H1 (cell line): ENCODE data around the gene NSG2. TPM values are rescaled to one million over a fixed set of nuclear protein-coding genes. Genes with fewer than 3 reads are reported as not detected.

Source experiments
- CBX5 ChIP-seq: fragments of 300-800, 300-1000 bp; sonication (generic); IDR thresholded peaks from 2 replicates; pipeline ENCODE4 v1.7.1; 2016; ENCODE audit warnings: antibody characterized with exemption, low read length, low read depth
- CHD1 ChIP-seq: IDR thresholded peaks from 2 replicates; pipeline ENCODE4 v1.6.1; 2012; ENCODE audit warnings: low read depth, low read length, improper control_type of control experiment
- GTF2F1 ChIP-seq: IDR thresholded peaks from 2 replicates; pipeline ENCODE4 v1.6.1; 2012; ENCODE audit warnings: low read depth, low read length, improper control_type of control experiment, borderline replicate concordance
- JUND ChIP-seq: IDR thresholded peaks from 2 replicates; pipeline ENCODE4 v1.6.1; 2011; ENCODE audit warnings: mild to moderate bottlenecking, improper control_type of control experiment, low read length
- KDM5A ChIP-seq: fragments of 200-600 bp; IDR thresholded peaks from 2 replicates; pipeline ENCODE4 v1.7.1; 2012; ENCODE audit warnings: mild to moderate bottlenecking, low read length, inconsistent platforms, mixed read lengths
- POU5F1 ChIP-seq: IDR thresholded peaks from 2 replicates; pipeline ENCODE4 v1.6.1; 2011; ENCODE audit warnings: low read depth, mild to moderate bottlenecking, low read length, moderate library complexity
- TCF12 ChIP-seq: IDR thresholded peaks from 2 replicates; pipeline ENCODE4 v1.6.1; 2011; ENCODE audit warnings: low read depth, mild to moderate bottlenecking, low read length
- polyA plus RNA-seq, 7 experiments: library from polyadenylated mRNA; depleted of rRNA in 3 of 7; stranded (reverse) in 5 of 7; unstranded in 2 of 7; fragments of >200 nt in 5 of 7; fragments of 200-250 nt in 2 of 7; gene quantifications; 1 replicate in 5 of 7; 2 replicates in 1 of 7; 4 replicates in 1 of 7; pipeline versions ENCODE4 v1.2.1 to v1.2.3, GENCODE V29; 2011 to 2013; ENCODE audit warnings: missing spikeins in 2 of 7, mixed read lengths in 2 of 7
- total RNA-seq: library from RNA; stranded (reverse); fragmentation: NEBNext Ultra II Directional; extraction: Animal tissue kit (Norgen Biotek cat#: 25700); gene quantifications from 2 replicates; pipeline ENCODE4 v1.2.1, GENCODE V29; 2021
- TF ChIP-seq, protein P1 (sequence below): IDR thresholded peaks from 2 replicates; pipeline ENCODE4 v1.6.1; 2011; ENCODE audit warnings: low read depth, mild to moderate bottlenecking, low read length; ENCODE audit not compliant: insufficient read depth
- TF ChIP-seq, protein P2 (sequence below): IDR thresholded peaks from 2 replicates; pipeline ENCODE4 v1.6.1; 2012; ENCODE audit warnings: low read length, inconsistent platforms

NSG2 gene
- total and polyA plus RNA-seq, 2 of the 8 experiments (the other 6 are each of a cell fraction or from before 2014, with no cell fraction given) = 0.56 to 0.78 TPM

DNA sequence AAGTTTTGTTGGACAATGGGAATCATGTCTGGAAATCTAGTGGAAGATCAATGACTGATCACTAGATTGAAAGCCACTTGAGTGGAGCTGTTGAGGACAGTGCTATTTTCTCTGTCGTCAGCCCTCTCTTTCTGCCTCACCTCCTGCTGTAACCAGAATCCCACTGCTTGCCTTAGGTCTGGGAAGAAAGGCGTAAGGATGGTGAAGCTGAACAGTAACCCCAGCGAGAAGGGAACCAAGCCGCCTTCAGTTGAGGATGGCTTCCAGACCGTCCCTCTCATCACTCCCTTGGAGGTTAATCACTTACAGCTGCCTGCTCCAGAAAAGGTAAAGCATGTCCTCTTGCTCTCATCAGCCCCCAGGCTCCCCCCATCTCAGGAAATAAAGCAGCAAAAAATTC is 1.1 kb downstream of the NSG2 start (continued):
- TF ChIP-seq, protein P1, sequence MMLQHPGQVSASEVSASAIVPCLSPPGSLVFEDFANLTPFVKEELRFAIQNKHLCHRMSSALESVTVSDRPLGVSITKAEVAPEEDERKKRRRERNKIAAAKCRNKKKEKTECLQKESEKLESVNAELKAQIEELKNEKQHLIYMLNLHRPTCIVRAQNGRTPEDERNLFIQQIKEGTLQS = no peak
- TF ChIP-seq, protein P2, sequence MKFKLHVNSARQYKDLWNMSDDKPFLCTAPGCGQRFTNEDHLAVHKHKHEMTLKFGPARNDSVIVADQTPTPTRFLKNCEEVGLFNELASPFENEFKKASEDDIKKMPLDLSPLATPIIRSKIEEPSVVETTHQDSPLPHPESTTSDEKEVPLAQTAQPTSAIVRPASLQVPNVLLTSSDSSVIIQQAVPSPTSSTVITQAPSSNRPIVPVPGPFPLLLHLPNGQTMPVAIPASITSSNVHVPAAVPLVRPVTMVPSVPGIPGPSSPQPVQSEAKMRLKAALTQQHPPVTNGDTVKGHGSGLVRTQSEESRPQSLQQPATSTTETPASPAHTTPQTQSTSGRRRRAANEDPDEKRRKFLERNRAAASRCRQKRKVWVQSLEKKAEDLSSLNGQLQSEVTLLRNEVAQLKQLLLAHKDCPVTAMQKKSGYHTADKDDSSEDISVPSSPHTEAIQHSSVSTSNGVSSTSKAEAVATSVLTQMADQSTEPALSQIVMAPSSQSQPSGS = no peak
- TF ChIP-seq KDM5A (no peak), POU5F1 (no peak), JUND (no peak), CBX5 (no peak), TCF12 (no peak), CHD1 (no peak), GTF2F1 (no peak)
